GM18873 (cell line): ENCODE results near the gene COQ10B.
"Not testable (repeated sequence)": the region's sequence is repeated elsewhere in the genome, so short reads cannot be mapped to it uniquely, and the experiment has no call there.

Experiments used
- ATAC-seq: cut with Tn5 transposase; IDR thresholded peaks from one replicate; pipeline ENCODE4 v1.9.1; 2021; ENCODE audit warnings: mild to moderate bottlenecking, moderate library complexity, moderate number of reproducible peaks; ENCODE audit not compliant: unreplicated experiment, low FRiP score

The COQ10B gene

GRCh38 chr2:197450465-197450864, 2.9 kb upstream of the COQ10B start:
- ATAC-seq, result no peak

GRCh38 chr2:197450935-197451358, 2.4 kb upstream of the COQ10B start:
- ATAC-seq, result not testable (repeated sequence)

GRCh38 chr2:197452754-197453122, 614 bp upstream of the COQ10B start:
- ATAC-seq, result no peak

- peak; percentile 12 for ATAC-seq
These were observed 604 bp downstream of the COQ10B start for GRCh38 chr2:197453914-197454398.

GRCh38 chr2:197454923-197455322, 1.6 kb downstream of the COQ10B start:
- ATAC-seq, result no peak

GRCh38 chr2:197455428-197455827, 2.1 kb downstream of the COQ10B start:
- no peak for ATAC-seq

GRCh38 chr2:197460649-197461048, 7.3 kb downstream of the COQ10B start:
- ATAC-seq, result no peak

- no peak for ATAC-seq
These were observed 7.7 kb downstream of the COQ10B start for GRCh38 chr2:197461057-197461456.

GRCh38 chr2:197464175-197464574, 10.8 kb downstream of the COQ10B start:
- ATAC-seq, result no peak

GRCh38 chr2:197472166-197472565, 18.8 kb downstream of the COQ10B start:
- no peak for ATAC-seq

- no peak for ATAC-seq
These were observed 24.4 kb downstream of the COQ10B start for GRCh38 chr2:197477797-197478196.

- ATAC-seq, result no peak
These were observed 27.0 kb downstream of the COQ10B start for GRCh38 chr2:197480165-197481036.

- ATAC-seq, result not testable (repeated sequence)
These were observed 30.9 kb downstream of the COQ10B start for GRCh38 chr2:197484248-197484647.

GRCh38 chr2:197486175-197486574, 32.8 kb downstream of the COQ10B start:
- no peak for ATAC-seq

- ATAC-seq, result no peak
These were observed 34.0 kb downstream of the COQ10B start for GRCh38 chr2:197487385-197487784.

GRCh38 chr2:197495433-197496134, 42.2 kb downstream of the COQ10B start:
- ATAC-seq, result no peak

- no peak for ATAC-seq
These were observed 43.3 kb downstream of the COQ10B start for GRCh38 chr2:197496695-197497094.

- no peak for ATAC-seq
These were observed 44.0 kb downstream of the COQ10B start for GRCh38 chr2:197497326-197497725.

GRCh38 chr2:197498235-197498936, 45.0 kb downstream of the COQ10B start:
- no peak for ATAC-seq

- peak; percentile 3 for ATAC-seq
These were observed 45.7 kb downstream of the COQ10B start for GRCh38 chr2:197498937-197499593.
